Esophagus muscularis mucosa (tissue), 4 donors: ENCODE results near the gene EMC8. TPM values are rescaled to one million over a fixed set of nuclear protein-coding genes. Genes with fewer than 3 reads are reported as not detected.

ENCODE experiments used
- DNase-seq: peaks from one replicate; pipeline ENCODE4 v3.0.0-alpha.2; 2017; ENCODE audit errors: extremely low spot score
- H3K27ac ChIP-seq, 4 donors: fragments of 200-600 bp; sonication (generic); replicated peaks in 1 of 4; 1 replicate in 3 of 4; 2 replicates in 1 of 4; pipeline ENCODE4 v1.5.1; 2016 to 2019; ENCODE audit warnings: mild to moderate bottlenecking in 1 of 4
- H3K27me3 ChIP-seq, 4 donors: fragments of 200-600 bp; sonication (generic); one replicate each; pipeline versions ENCODE4 v1.5.1 to v1.6.0; 2016 to 2019
- H3K36me3 ChIP-seq, 4 donors: fragments of 200-600 bp; sonication (generic); one replicate each; pipeline ENCODE4 v1.5.1; 2016 to 2019
- H3K4me1 ChIP-seq, 4 donors: fragments of 200-600 bp; sonication (generic); one replicate each; pipeline ENCODE4 v1.5.1; 2016 to 2019
- H3K4me3 ChIP-seq, 4 donors: fragments of 200-600 bp; sonication (generic); 1 replicate in 2 of 4; 2 replicates in 2 of 4; pipeline ENCODE4 v1.5.1; 2016 to 2019; ENCODE audit warnings: mild to moderate bottlenecking in 4 of 4, moderate library complexity in 1 of 4
- H3K9me3 ChIP-seq, 4 donors: fragments of 200-600 bp; sonication (generic); 1 replicate in 3 of 4; 2 replicates in 1 of 4; pipeline ENCODE4 v1.5.1; 2016 to 2019
- CTCF ChIP-seq, 3 experiments: fragments of 200-600 bp in 2 of 3; fragments of 450-650 bp in 1 of 3; sonication (generic) in 2 of 3; IDR thresholded peaks; one replicate each; pipeline ENCODE4 v1.5.1; 2017 to 2019; ENCODE audit warnings: antibody characterized with exemption in 3 of 3, mild to moderate bottlenecking in 2 of 3, moderate library complexity in 1 of 3
- EP300 ChIP-seq: sonication (generic); formaldehyde crosslinking; IDR thresholded peaks from one replicate; pipeline ENCODE4 v1.6.1; 2017; ENCODE audit warnings: antibody characterized with exemption
- POLR2A ChIP-seq: fragments of 450-650 bp; IDR thresholded peaks from one replicate; pipeline ENCODE4 v1.6.1; 2017; ENCODE audit warnings: antibody characterized with exemption, moderate library complexity, mild to moderate bottlenecking, low read depth
- POLR2AphosphoS5 ChIP-seq, 2 donors: sonication (generic); formaldehyde crosslinking; IDR thresholded peaks; one replicate each; pipeline ENCODE4 v1.6.1; 2017; ENCODE audit warnings: antibody characterized with exemption in 2 of 2
- WGBS: methylation state at CpG from one replicate; pipeline ENCODE4 v1.1.5; 2018; 5-methylcytosine and 5-hydroxymethylcytosine counted together
- intact Hi-C: fragments of 100-400 bp; cut with DNase I; formaldehyde crosslinking; loops from one replicate; pipeline ENCODE4 v1.15.1; 2023
- total RNA-seq, 4 donors: library from RNA; depleted of rRNA; stranded (reverse); fragments of >200 nt; gene quantifications; one replicate each; pipeline versions ENCODE4 v1.1.0 to v1.2.1, GENCODE V29; 2016

Gene EMC8
- total RNA-seq, 4 donors from 2014 or later: 26.0 to 41.3 (median 27.6) TPM

- intact Hi-C loops: no loop called here
- H3K4me3 ChIP-seq: no peak overlapping the region
- 91% methylated on average over 9 of the region's 9 CpGs for WGBS
- peaks cover 0 to 10% (median 10%) of the 10 kb centered on the region in 4 donors for H3K4me1 ChIP-seq
- H3K36me3 ChIP-seq: no peaks in the 10 kb centered on the region
- peaks cover 0 to 34% (median 0%) of the 10 kb centered on the region in 4 donors for H3K27me3 ChIP-seq
- TF ChIP-seq POLR2A (no peak), EP300 (no peak), POLR2AphosphoS5 (IDR thresholded peaks at IDR 0.05) (no peak), CTCF (IDR thresholded peaks at IDR 0.05) (no peak)
- no peak for DNase-seq
- H3K9me3 ChIP-seq: no peaks in the 10 kb centered on the region
- H3K27ac ChIP-seq: no peak overlapping the region
Measured at GRCh38 chr16:85842848-85843247, 43.5 kb upstream of the EMC8 start.

GRCh38 chr16:85842435-85842834 is 43.1 kb upstream of the EMC8 start:
- H3K36me3 ChIP-seq: no peaks in the 10 kb centered on the region
- TF ChIP-seq EP300: no peak
- no peak for TF ChIP-seq CTCF (IDR thresholded peaks at IDR 0.05)
- TF ChIP-seq POLR2A: no peak
- TF ChIP-seq POLR2AphosphoS5 (IDR thresholded peaks at IDR 0.05): no peak
- 76% methylated on average over 6 of the region's 9 CpGs for WGBS

GRCh38 chr16:85840801-85841200 is 41.5 kb upstream of the EMC8 start:
- no peak overlapping the region for H3K4me3 ChIP-seq
- peaks cover 0 to 42% (median 4%) of the 10 kb centered on the region in 4 donors for H3K27me3 ChIP-seq
- H3K9me3 ChIP-seq: no peaks in the 10 kb centered on the region
- H3K36me3 ChIP-seq: no peaks in the 10 kb centered on the region
- TF ChIP-seq EP300 (no peak), POLR2AphosphoS5 (IDR thresholded peaks at IDR 0.05) (no peak), POLR2A (no peak), CTCF (IDR thresholded peaks at IDR 0.05) (no peak)
- peaks cover 0 to 10% (median 10%) of the 10 kb centered on the region in 4 donors for H3K4me1 ChIP-seq
- intact Hi-C loops: no loop called here
- WGBS: 90% methylated on average over 10 of the region's 10 CpGs
- no peak overlapping the region for H3K27ac ChIP-seq
- DNase-seq: no peak

More at GRCh38 chr16:85842435-85842834, 43.1 kb upstream of the EMC8 start:
- no peak overlapping the region for H3K27ac ChIP-seq
- no peaks in the 10 kb centered on the region for H3K9me3 ChIP-seq
- H3K27me3 ChIP-seq: peaks cover 0 to 37% (median 0%) of the 10 kb centered on the region in 4 donors
- no peak overlapping the region for H3K4me3 ChIP-seq
- intact Hi-C loops: no loop called here
- peaks cover 0 to 10% (median 10%) of the 10 kb centered on the region in 4 donors for H3K4me1 ChIP-seq
- no peak for DNase-seq

GRCh38 chr16:85840395-85840794 is 41.1 kb upstream of the EMC8 start:
- TF ChIP-seq EP300 (no peak), POLR2AphosphoS5 (IDR thresholded peaks at IDR 0.05) (no peak), POLR2A (no peak), CTCF (IDR thresholded peaks at IDR 0.05) (no peak)
- intact Hi-C loops: no loop called here
- Histone ChIP-seq H3K27me3 (peaks cover 0 to 46% (median 4%) of the 10 kb centered on the region in 4 donors), H3K27ac (no peak overlapping the region), H3K4me1 (peaks cover 0 to 9% (median 9%) of the 10 kb centered on the region in 4 donors), H3K36me3 (no peaks in the 10 kb centered on the region), H3K4me3 (no peak overlapping the region), H3K9me3 (no peaks in the 10 kb centered on the region)
- WGBS: 94% methylated on average over 9 of the region's 9 CpGs
- no peak for DNase-seq

GRCh38 chr16:85839681-85840240 is 40.4 kb upstream of the EMC8 start:
- intact Hi-C loops: no loop called here
- TF ChIP-seq POLR2A (no peak), EP300 (no peak), POLR2AphosphoS5 (IDR thresholded peaks at IDR 0.05) (no peak), CTCF (IDR thresholded peaks at IDR 0.05) (no peak)
- no peak for DNase-seq
- H3K9me3 ChIP-seq: no peaks in the 10 kb centered on the region
- H3K36me3 ChIP-seq: no peaks in the 10 kb centered on the region
- 79% methylated on average over 19 of the region's 24 CpGs for WGBS
- H3K27me3 ChIP-seq: peaks cover 0 to 52% (median 4%) of the 10 kb centered on the region in 4 donors
- no peak overlapping the region for H3K4me3 ChIP-seq
- H3K4me1 ChIP-seq: peaks cover 0 to 3% (median 3%) of the 10 kb centered on the region in 4 donors
- H3K27ac ChIP-seq: no peak overlapping the region
